HG03045 (cell line): ENCODE measurements around the gene ENTREP1.
"Not testable (repeated sequence)": the region's sequence is repeated elsewhere in the genome, so short reads cannot be mapped to it uniquely, and the experiment has no call there.

Experiments
- ATAC-seq: cut with Tn5 transposase; IDR thresholded peaks from one replicate; pipeline ENCODE4 v1.9.1; 2021; ENCODE audit warnings: mild to moderate bottlenecking, moderate library complexity; ENCODE audit not compliant: unreplicated experiment

The ENTREP1 gene

GRCh38 chr9:69397384-69398214 is 72.6 kb downstream of the ENTREP1 start:
- ATAC-seq = no peak

- ATAC-seq = no peak
These were observed 75.5 kb downstream of the ENTREP1 start for GRCh38 chr9:69400470-69400869.

DNA sequence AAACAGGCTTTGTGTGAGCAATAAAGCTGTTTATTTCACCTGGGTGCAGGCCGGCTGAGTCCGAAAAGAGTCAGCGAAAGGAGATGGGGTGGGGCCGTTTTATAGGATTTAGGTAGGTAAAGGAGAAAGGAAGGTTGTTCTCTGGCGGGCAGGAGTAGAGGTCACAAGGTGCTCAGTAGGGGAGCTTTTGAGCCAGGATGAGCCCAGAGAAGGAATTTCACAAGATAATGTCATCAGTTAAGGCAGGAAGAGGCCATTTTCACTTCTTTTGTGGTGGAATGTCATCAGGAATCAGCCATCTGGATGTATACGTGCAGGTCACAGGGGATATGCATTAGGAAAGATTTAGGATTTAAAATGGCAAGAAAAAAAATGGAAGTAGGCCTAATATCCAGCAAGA is 84.9 kb downstream of the ENTREP1 start:
- ATAC-seq = not testable (repeated sequence)

GRCh38 chr9:69411246-69411645 is 86.2 kb downstream of the ENTREP1 start:
- no peak for ATAC-seq

DNA sequence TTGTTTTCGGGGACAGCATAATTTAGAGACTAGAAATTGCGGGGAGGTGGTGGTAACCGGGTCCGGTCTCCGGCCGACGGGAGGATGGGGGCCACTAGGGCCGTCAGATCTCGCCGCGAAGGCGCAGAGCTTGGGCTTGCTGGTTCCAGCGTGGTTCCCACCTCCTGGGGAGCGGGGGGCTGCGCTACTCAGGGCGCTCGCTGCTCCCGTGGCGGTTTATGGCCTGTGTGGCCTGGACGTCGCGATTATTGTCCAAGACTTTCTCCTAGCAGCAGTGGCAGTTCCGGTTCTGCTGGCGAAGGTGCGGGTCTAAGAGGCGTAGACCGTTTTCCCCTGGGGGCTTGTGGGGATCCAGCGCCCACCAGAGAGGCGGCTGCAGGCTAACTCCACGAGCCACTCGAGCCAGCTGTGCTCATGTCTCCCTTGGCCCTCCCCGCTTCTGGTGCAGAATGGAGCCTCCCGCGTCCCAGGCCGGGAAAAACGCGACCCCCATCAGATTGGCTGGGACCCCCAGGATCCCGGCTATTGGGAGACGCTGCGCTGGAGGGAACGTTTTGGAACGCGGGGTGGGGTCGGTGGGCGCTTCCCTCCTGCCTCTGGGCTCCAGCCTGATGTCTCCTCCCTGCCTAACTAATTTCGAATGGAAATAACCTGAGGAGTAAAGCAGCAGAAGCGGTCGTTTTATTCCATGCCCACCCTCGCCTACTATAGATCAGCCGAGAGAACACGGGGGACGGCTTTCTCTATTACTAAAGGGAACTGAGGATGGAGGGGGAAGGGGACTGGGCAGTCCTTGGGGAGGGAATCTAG is 87.1 kb downstream of the ENTREP1 start:
- no peak for ATAC-seq

GRCh38 chr9:69412741-69413150 is 87.7 kb downstream of the ENTREP1 start:
- ATAC-seq = no peak

- ATAC-seq = no peak
These were observed 95.7 kb downstream of the ENTREP1 start for GRCh38 chr9:69420611-69421270.

DNA sequence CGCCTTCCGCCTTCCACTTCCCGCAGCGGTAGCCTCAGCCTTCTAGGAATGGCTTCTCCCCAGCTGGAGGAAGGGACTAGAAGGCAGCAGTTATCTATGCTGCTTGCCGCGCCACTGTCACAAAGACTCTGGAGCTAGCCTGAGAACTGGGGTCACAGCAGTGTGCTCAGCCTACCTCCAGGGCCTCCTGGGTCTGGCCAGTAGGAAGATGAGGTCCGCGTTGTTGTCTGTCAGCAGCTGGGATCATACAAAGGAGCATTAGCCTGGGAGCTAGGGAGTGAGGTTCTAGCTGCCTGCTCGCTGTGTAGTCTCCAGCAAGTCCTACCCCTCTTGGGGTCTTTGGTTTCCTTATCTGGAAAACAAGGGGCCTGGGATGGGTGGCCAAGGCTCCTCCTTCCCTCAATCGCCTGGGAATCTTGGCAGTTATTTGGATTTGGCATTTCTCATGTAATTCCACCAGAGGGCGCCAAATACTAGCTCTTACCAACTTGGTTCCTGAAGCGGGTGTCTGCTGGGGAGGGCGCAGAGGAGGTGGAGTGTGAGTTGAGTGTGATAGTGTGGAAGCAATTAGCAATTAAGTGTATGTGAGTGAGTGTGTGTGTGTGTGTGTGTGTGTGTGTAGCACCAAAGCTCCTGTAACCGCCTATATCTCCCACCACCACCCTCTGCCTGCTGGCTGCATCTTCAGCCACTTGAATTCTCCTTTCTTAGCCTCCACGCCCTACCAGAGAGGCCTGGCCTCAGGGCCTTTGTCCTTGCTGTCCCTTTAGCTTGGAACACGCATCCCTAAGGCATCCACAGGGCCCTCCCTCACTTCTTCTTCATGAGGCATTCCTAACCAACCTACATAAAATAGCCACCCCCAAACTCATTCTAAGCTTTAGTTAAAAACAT is 97.1 kb downstream of the ENTREP1 start:
- ATAC-seq = peak; percentile 70

DNA sequence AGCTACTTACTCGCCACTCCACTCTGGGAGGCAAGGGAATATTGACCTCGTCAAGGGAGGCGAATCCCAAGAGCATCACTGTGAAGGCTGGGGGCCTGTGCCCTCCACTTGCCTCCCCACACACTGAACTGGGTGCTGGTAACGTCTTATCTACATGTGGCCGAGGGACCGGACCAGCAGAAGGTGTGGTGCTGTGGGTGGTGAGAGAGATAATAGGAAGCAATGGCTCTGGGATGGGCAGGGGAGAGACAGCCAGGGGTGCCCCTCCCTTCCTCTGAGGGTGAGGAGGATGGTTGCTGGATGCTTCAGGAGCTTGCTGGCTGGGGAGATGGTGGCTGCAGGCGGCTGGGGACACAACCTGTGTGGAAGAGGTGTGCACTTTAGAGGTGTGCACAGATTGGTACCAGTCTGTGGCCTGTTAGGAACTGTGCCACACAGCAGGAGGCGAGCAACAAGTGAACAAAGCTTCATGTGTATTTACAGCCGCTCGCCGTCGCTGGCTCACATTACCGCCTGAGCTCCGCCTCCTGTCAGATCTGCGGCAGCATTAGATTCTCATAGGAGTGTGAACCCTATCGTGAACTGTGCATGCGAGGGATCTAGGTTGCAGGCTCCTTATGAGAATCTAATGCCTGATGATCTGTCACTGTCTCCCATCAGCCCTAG is 100.3 kb downstream of the ENTREP1 start:
- no peak for ATAC-seq

DNA sequence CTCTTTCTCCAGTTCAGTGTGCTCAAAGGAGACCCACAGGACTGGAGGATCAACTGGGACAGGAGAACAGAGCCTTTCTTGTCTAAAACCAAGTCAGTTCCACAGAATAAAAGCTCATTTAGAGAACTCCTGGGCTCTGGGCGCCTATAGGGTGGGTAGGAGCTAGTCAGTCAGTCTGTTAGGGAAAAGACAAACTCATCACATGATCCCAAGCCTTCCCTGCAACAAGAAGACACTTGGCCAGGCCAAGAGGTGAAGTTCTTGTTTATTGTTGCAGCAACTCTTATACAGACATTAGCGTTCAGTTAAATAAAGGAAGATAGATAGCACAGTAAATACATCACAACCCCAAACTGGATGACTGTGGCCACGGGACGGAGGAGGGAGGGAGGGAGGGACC is 102.3 kb downstream of the ENTREP1 start:
- ATAC-seq = no peak

DNA sequence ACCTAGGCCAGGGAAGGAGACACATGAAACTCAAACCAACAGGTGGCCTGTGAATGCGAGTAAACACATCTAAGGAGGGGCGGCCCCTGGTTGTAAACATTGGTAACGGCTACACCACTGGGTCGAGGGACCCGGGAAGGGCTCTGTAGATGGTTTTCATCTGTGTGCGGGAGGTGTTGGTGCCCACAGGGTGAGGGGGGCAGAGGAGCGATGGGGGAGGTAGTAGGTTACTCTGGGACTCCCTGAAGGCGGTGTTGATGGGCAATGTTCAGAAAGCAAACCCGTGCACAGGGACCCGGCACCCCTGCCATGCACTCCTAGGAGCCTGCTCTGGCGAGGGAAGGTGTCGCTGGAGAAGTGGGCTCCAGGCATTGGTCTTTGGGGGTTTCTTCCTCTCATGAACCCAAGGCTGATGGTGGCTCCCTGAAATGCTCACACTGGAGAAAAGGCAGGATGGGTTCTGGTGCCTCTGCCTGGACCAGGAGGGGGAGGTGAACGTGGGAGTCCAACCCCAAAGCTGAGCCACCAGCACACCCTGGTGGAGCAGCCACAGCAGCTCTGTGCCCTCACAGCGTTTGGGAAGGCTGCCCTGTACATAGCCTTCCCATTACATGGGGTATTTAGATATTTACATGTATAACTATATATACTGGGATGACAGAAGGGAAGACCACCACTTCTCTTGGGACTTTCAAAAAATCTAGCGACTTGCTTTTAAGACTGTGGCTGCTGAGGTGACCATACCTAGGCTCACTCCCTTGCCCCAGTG is 103.2 kb downstream of the ENTREP1 start:
- no peak for ATAC-seq

DNA sequence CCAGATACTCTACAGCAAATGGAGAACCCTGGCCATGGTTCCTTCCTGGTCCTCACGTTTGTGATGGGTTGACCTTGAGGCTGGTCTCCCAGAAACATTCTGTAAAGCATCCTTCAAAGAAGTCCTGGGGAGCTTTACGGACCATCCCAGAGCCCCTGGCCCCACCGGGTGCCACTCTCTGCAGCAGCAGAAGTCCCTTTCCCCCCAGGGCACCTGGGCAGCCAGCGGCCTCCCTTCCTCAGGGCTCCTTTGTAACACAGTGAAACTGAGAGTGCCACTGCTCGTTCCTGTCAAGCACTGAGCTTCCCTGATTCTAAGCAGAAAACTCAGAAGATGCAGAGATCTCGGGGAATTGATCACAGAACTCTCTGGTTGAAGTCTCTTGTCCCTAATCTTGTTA is 104.3 kb downstream of the ENTREP1 start:
- no peak for ATAC-seq

GRCh38 chr9:69430206-69430605 is 105.2 kb downstream of the ENTREP1 start:
- ATAC-seq = no peak

GRCh38 chr9:69431203-69431602 is 106.2 kb downstream of the ENTREP1 start:
- no peak for ATAC-seq

DNA sequence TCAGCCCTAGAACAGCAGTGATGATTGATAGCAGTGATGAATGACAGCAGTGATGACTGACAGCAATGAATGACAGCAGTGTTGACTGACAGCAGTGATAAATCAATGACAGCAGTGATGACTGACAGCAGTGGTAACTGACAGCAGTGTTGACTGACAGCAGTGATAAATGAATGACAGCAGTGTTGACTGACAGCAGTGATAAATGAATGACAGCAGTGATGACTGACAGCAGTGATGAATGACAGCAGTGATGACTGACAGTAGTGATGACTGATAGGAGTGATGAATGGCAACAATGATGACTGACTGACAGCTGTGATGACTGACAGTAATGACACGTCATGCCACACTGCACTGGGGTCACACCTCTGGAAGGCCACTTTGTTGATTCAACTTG is 106.8 kb downstream of the ENTREP1 start:
- ATAC-seq = no peak

DNA sequence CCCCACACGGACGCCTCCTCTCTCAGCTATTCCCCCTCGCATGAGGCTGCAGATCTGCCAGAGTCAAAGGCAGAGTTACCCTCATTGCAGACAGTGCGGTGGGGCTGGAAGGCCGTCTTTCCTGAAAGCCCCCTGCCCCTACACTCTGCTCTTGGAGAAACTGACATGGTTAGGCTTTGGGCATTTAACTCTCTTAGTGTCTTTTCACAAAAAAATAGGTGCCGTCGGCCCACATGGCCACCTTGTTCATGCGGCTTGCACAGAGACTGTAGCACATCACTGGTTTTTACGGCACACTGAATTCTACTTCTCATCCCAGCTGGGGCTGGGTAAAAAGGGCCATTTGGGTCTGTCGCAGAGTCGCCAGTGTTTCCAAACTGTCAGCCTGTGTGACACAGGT is 107.6 kb downstream of the ENTREP1 start:
- ATAC-seq = no peak

DNA sequence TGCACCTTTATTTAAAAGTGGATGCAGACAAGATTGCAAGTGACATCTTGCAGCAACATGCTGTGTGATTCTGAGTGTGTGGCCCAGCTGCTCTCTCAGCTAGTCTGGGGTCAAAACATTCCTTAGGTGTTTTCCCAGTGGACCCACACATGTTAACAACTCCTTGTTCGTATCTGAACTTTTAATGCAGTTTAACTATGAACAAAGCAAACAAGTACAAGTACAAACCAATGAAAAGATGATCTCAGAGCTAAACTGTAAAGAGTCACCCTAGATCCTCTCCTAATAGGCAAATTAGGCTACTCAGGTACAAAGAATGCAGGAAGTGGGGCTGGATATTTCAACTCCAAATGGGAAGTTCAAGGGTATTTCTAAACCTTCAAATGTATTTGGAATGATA is 108.4 kb downstream of the ENTREP1 start:
- ATAC-seq = no peak

GRCh38 chr9:69433968-69434367 is 109.0 kb downstream of the ENTREP1 start:
- no peak for ATAC-seq

- not testable (repeated sequence) for ATAC-seq
These were observed 114.6 kb downstream of the ENTREP1 start for GRCh38 chr9:69439654-69440053.
